ENCODE data around the gene ARID4A.
A peak's percentile ranks its signal among the peaks of the same experiment; 100 is the strongest.
"Not testable (repeated sequence)": the region's sequence is repeated elsewhere in the genome, so short reads cannot be mapped to it uniquely, and the experiment has no call there.

Gene ARID4A

GRCh38 chr14:58343535-58343934, 45.2 kb downstream of the ARID4A start:
- not testable (repeated sequence) for DNase-seq

GRCh38 chr14:58353516-58354299, 55.4 kb downstream of the ARID4A start:
- Histone ChIP-seq H4K8ac (ENCODE audit: low read length) (no peak overlapping the region), H3K23ac (ENCODE audit: low read length in 2 of 2) (no peak overlapping the region), H2BK120ac (ENCODE audit: low read depth, low read length) (no peak overlapping the region), H3K18ac (ENCODE audit: low read depth in 1 of 2, low read length in 2 of 2) (no peak overlapping the region), H2BK15ac (ENCODE audit: low read depth, poor library complexity, severe bottlenecking) (no peak overlapping the region), H3K79me1 (replicated peaks; ENCODE audit: low read length, poor library complexity, severe bottlenecking) (peaks cover 15% of the 10 kb centered on the region), H3K4me1 (ENCODE audit: control insufficient read depth, insufficient read depth, low read depth, low read length) (no peaks in the 10 kb centered on the region), H3K4ac (ENCODE audit: low read depth in 1 of 2, low read length in 2 of 2) (no peak overlapping the region), H2AK5ac (ENCODE audit: low read length, severe bottlenecking) (no peak overlapping the region), H3K27ac (ENCODE audit: low read length, poor library complexity, severe bottlenecking) (no peak overlapping the region), H3K36me3 (ENCODE audit: control insufficient read depth in 1 of 2, insufficient read depth in 2 of 2, low read depth in 1 of 2, low read length in 2 of 2) (peaks cover 7 to 71% of the 10 kb centered on the region in 2 experiments), H2AFZ (ENCODE audit: low read depth, low read length) (no peak overlapping the region), H2BK5ac (ENCODE audit: low read depth, low read length, poor library complexity, severe bottlenecking) (no peak overlapping the region), H3K27me3 (ENCODE audit: control insufficient read depth in 1 of 2, insufficient read depth in 1 of 2, low read length in 2 of 2) (no peaks in the 10 kb centered on the region), H2BK12ac (ENCODE audit: low read length in 2 of 2) (no peak overlapping the region), H3K9me3 (ENCODE audit: control insufficient read depth, low read length) (no peaks in the 10 kb centered on the region), H3K4me3 (ENCODE audit: insufficient read depth in 1 of 2, low read depth in 1 of 2, low read length in 2 of 2) (peak overlapping the region in 1 of 2 experiments; percentile 50), H4K91ac (ENCODE audit: low read length) (no peak overlapping the region), H3K4me2 (ENCODE audit: low read length, poor library complexity, severe bottlenecking) (no peak overlapping the region), H3K9ac (ENCODE audit: low read length) (peak overlapping the region; percentile 29), H3K14ac (ENCODE audit: low read length in 2 of 2) (no peak overlapping the region)
- 100% methylated on average over 3 of the region's 4 CpGs for WGBS
- DNase-seq, result peak; percentile 5

More at GRCh38 chr14:58343535-58343934, 45.2 kb downstream of the ARID4A start:
- not testable (repeated sequence) for H3K23ac ChIP-seq (ENCODE audit: low read length in 2 of 2); H2BK5ac ChIP-seq (ENCODE audit: low read depth, low read length, poor library complexity, severe bottlenecking); H3K27me3 ChIP-seq (ENCODE audit: control insufficient read depth in 1 of 2, insufficient read depth in 1 of 2, low read length in 2 of 2); H2BK120ac ChIP-seq (ENCODE audit: low read depth, low read length); H3K4me1 ChIP-seq (ENCODE audit: control insufficient read depth, insufficient read depth, low read depth, low read length); H4K91ac ChIP-seq (ENCODE audit: low read length); H2BK12ac ChIP-seq (ENCODE audit: low read length in 2 of 2); H2AK5ac ChIP-seq (ENCODE audit: low read length, severe bottlenecking); H2BK15ac ChIP-seq (ENCODE audit: low read depth, poor library complexity, severe bottlenecking); H3K27ac ChIP-seq (ENCODE audit: low read length, poor library complexity, severe bottlenecking); H3K4me3 ChIP-seq (ENCODE audit: insufficient read depth in 1 of 2, low read depth in 1 of 2, low read length in 2 of 2); H2AFZ ChIP-seq (ENCODE audit: low read depth, low read length); H3K9me3 ChIP-seq (ENCODE audit: control insufficient read depth, low read length); H3K9ac ChIP-seq (ENCODE audit: low read length); H3K4ac ChIP-seq (ENCODE audit: low read depth in 1 of 2, low read length in 2 of 2); H3K4me2 ChIP-seq (ENCODE audit: low read length, poor library complexity, severe bottlenecking); H4K8ac ChIP-seq (ENCODE audit: low read length); H3K14ac ChIP-seq (ENCODE audit: low read length in 2 of 2); H3K18ac ChIP-seq (ENCODE audit: low read depth in 1 of 2, low read length in 2 of 2)
- no CpG with 5 or more reads among the region's 3 CpGs for WGBS
- Histone ChIP-seq H3K79me1 (replicated peaks; ENCODE audit: low read length, poor library complexity, severe bottlenecking) (peaks cover 11% of the 10 kb centered on the region), H3K36me3 (ENCODE audit: control insufficient read depth in 1 of 2, insufficient read depth in 2 of 2, low read depth in 1 of 2, low read length in 2 of 2) (peaks cover 10 to 74% of the 10 kb centered on the region in 2 experiments)

- Histone ChIP-seq H2BK12ac (ENCODE audit: low read length in 2 of 2) (no peak overlapping the region), H3K79me1 (replicated peaks; ENCODE audit: low read length, poor library complexity, severe bottlenecking) (peaks cover 17% of the 10 kb centered on the region), H2AK5ac (ENCODE audit: low read length, severe bottlenecking) (no peak overlapping the region), H3K9me3 (ENCODE audit: control insufficient read depth, low read length) (no peaks in the 10 kb centered on the region), H4K8ac (ENCODE audit: low read length) (no peak overlapping the region), H2AFZ (ENCODE audit: low read depth, low read length) (no peak overlapping the region), H3K4ac (ENCODE audit: low read depth in 1 of 2, low read length in 2 of 2) (no peak overlapping the region), H3K9ac (ENCODE audit: low read length) (no peak overlapping the region), H3K14ac (ENCODE audit: low read length in 2 of 2) (no peak overlapping the region), H3K27me3 (ENCODE audit: control insufficient read depth in 1 of 2, insufficient read depth in 1 of 2, low read length in 2 of 2) (no peaks in the 10 kb centered on the region), H3K27ac (ENCODE audit: low read length, poor library complexity, severe bottlenecking) (no peak overlapping the region), H3K23ac (ENCODE audit: low read length in 2 of 2) (no peak overlapping the region), H2BK120ac (ENCODE audit: low read depth, low read length) (no peak overlapping the region), H3K36me3 (ENCODE audit: control insufficient read depth in 1 of 2, insufficient read depth in 2 of 2, low read depth in 1 of 2, low read length in 2 of 2) (peaks cover 7 to 71% of the 10 kb centered on the region in 2 experiments), H3K4me1 (ENCODE audit: control insufficient read depth, insufficient read depth, low read depth, low read length) (no peaks in the 10 kb centered on the region), H3K18ac (ENCODE audit: low read depth in 1 of 2, low read length in 2 of 2) (no peak overlapping the region), H4K91ac (ENCODE audit: low read length) (no peak overlapping the region), H2BK15ac (ENCODE audit: low read depth, poor library complexity, severe bottlenecking) (no peak overlapping the region), H2BK5ac (ENCODE audit: low read depth, low read length, poor library complexity, severe bottlenecking) (no peak overlapping the region), H3K4me3 (ENCODE audit: insufficient read depth in 1 of 2, low read depth in 1 of 2, low read length in 2 of 2) (no peak overlapping the region), H3K4me2 (ENCODE audit: low read length, poor library complexity, severe bottlenecking) (no peak overlapping the region)
- no peak for DNase-seq
- 97% methylated on average over 2 of the region's 2 CpGs for WGBS
These were observed 56.5 kb downstream of the ARID4A start for GRCh38 chr14:58354808-58355207.

- Histone ChIP-seq H2AFZ (ENCODE audit: low read depth, low read length) (no peak overlapping the region), H3K14ac (ENCODE audit: low read length in 2 of 2) (no peak overlapping the region), H4K8ac (ENCODE audit: low read length) (no peak overlapping the region), H3K9ac (ENCODE audit: low read length) (no peak overlapping the region), H3K18ac (ENCODE audit: low read depth in 1 of 2, low read length in 2 of 2) (no peak overlapping the region), H3K4me1 (ENCODE audit: control insufficient read depth, insufficient read depth, low read depth, low read length) (no peaks in the 10 kb centered on the region), H3K4me3 (ENCODE audit: insufficient read depth in 1 of 2, low read depth in 1 of 2, low read length in 2 of 2) (no peak overlapping the region), H3K23ac (ENCODE audit: low read length in 2 of 2) (no peak overlapping the region), H2BK15ac (ENCODE audit: low read depth, poor library complexity, severe bottlenecking) (no peak overlapping the region), H2BK12ac (ENCODE audit: low read length in 2 of 2) (no peak overlapping the region), H2AK5ac (ENCODE audit: low read length, severe bottlenecking) (no peak overlapping the region), H3K4ac (ENCODE audit: low read depth in 1 of 2, low read length in 2 of 2) (no peak overlapping the region), H4K91ac (ENCODE audit: low read length) (no peak overlapping the region), H3K4me2 (ENCODE audit: low read length, poor library complexity, severe bottlenecking) (no peak overlapping the region), H3K9me3 (ENCODE audit: control insufficient read depth, low read length) (no peaks in the 10 kb centered on the region), H3K36me3 (ENCODE audit: control insufficient read depth in 1 of 2, insufficient read depth in 2 of 2, low read depth in 1 of 2, low read length in 2 of 2) (peaks cover 7 to 74% of the 10 kb centered on the region in 2 experiments), H3K79me1 (replicated peaks; ENCODE audit: low read length, poor library complexity, severe bottlenecking) (peaks cover 16% of the 10 kb centered on the region), H2BK5ac (ENCODE audit: low read depth, low read length, poor library complexity, severe bottlenecking) (no peak overlapping the region), H3K27me3 (ENCODE audit: control insufficient read depth in 1 of 2, insufficient read depth in 1 of 2, low read length in 2 of 2) (no peaks in the 10 kb centered on the region), H3K27ac (ENCODE audit: low read length, poor library complexity, severe bottlenecking) (no peak overlapping the region), H2BK120ac (ENCODE audit: low read depth, low read length) (no peak overlapping the region)
- no peak for DNase-seq
- WGBS, result no CpG with 5 or more reads among the region's 1 CpG
These were observed 57.9 kb downstream of the ARID4A start for GRCh38 chr14:58356268-58356667.
